ENCODE measurements around the gene ANKRD53.
"Not testable (repeated sequence)": the region's sequence is repeated elsewhere in the genome, so short reads cannot be mapped to it uniquely, and the experiment has no call there.

The ANKRD53 gene

GRCh38 chr2:70990216-70990615, 11.8 kb downstream of the ANKRD53 start:
- DNase-seq (ENCODE audit: low read depth in 2 of 2) = no peak

- no peak for DNase-seq (ENCODE audit: low read depth in 2 of 2)
These were observed 12.7 kb downstream of the ANKRD53 start for GRCh38 chr2:70991142-70991541.

- DNase-seq (ENCODE audit: low read depth in 2 of 2) = no peak
These were observed 13.3 kb downstream of the ANKRD53 start for GRCh38 chr2:70991742-70992141.

GRCh38 chr2:70992945-70993853, 14.8 kb downstream of the ANKRD53 start:
- no peak for DNase-seq (ENCODE audit: low read depth in 2 of 2)

GRCh38 chr2:70994009-70994698, 15.7 kb downstream of the ANKRD53 start:
- peak; percentile 52 to 56 for DNase-seq (ENCODE audit: low read depth in 2 of 2)

- DNase-seq (ENCODE audit: low read depth in 2 of 2) = peak; percentile 88 to 91
These were observed 16.4 kb downstream of the ANKRD53 start, which contains the start of gene TEX261 for GRCh38 chr2:70994699-70995425. Gene TEX261, minus strand, starts transcription at chr2:70994873. Its CDS starts 116 bp downstream, at chr2:70994757.

GRCh38 chr2:70995426-70995729, 16.9 kb downstream of the ANKRD53 start:
- no peak for DNase-seq (ENCODE audit: low read depth in 2 of 2)

GRCh38 chr2:70998885-70999284, 20.5 kb downstream of the ANKRD53 start:
- not testable (repeated sequence) for DNase-seq (ENCODE audit: low read depth in 2 of 2)

- no peak for DNase-seq (ENCODE audit: low read depth in 2 of 2)
These were observed 20.9 kb downstream of the ANKRD53 start for GRCh38 chr2:70999362-70999761.

- DNase-seq (ENCODE audit: low read depth in 2 of 2) = not testable (repeated sequence)
These were observed 21.5 kb downstream of the ANKRD53 start for GRCh38 chr2:70999931-71000330.

GRCh38 chr2:71000780-71001591, 22.6 kb downstream of the ANKRD53 start:
- peak; percentile 77 to 78 for DNase-seq (ENCODE audit: low read depth in 2 of 2)

- no peak for DNase-seq (ENCODE audit: low read depth in 2 of 2)
These were observed 23.1 kb downstream of the ANKRD53 start for GRCh38 chr2:71001592-71001927.

GRCh38 chr2:71001981-71002570, 23.6 kb downstream of the ANKRD53 start:
- DNase-seq (ENCODE audit: low read depth in 2 of 2) = no peak

- no peak for DNase-seq (ENCODE audit: low read depth in 2 of 2)
These were observed 25.0 kb downstream of the ANKRD53 start for GRCh38 chr2:71003396-71003795.

GRCh38 chr2:71003966-71004755, 25.7 kb downstream of the ANKRD53 start:
- no peak for DNase-seq (ENCODE audit: low read depth in 2 of 2)

GRCh38 chr2:71004857-71005256, 26.4 kb downstream of the ANKRD53 start:
- DNase-seq (ENCODE audit: low read depth in 2 of 2) = no peak

GRCh38 chr2:71005271-71006202, 27.1 kb downstream of the ANKRD53 start:
- DNase-seq (ENCODE audit: low read depth in 2 of 2) = no peak

GRCh38 chr2:71006323-71006722, 27.9 kb downstream of the ANKRD53 start:
- DNase-seq (ENCODE audit: low read depth in 2 of 2) = no peak
